ENCODE measurements around the gene RFX2.
"Not testable (repeated sequence)": the region's sequence is repeated elsewhere in the genome, so short reads cannot be mapped to it uniquely, and the experiment has no call there.

The RFX2 gene

GRCh38 chr19:5971714-5972354, 138.5 kb downstream of the RFX2 start:
- no peak for DNase-seq (ENCODE audit: low read depth)

- DNase-seq (ENCODE audit: low read depth), result no peak
Measured at GRCh38 chr19:5969476-5969875, 140.8 kb downstream of the RFX2 start.

- DNase-seq (ENCODE audit: low read depth), result no peak
Measured at GRCh38 chr19:5968431-5969373, 141.6 kb downstream of the RFX2 start.

GRCh38 chr19:5967994-5968430, 142.3 kb downstream of the RFX2 start:
- peak; percentile 53 for DNase-seq (ENCODE audit: low read depth)

- no peak for DNase-seq (ENCODE audit: low read depth)
Measured at GRCh38 chr19:5967571-5967970, 142.7 kb downstream of the RFX2 start.

GRCh38 chr19:5966941-5967340, 143.4 kb downstream of the RFX2 start:
- no peak for DNase-seq (ENCODE audit: low read depth)

GRCh38 chr19:5966215-5966614, 144.1 kb downstream of the RFX2 start:
- no peak for DNase-seq (ENCODE audit: low read depth)

GRCh38 chr19:5964816-5965565, 145.3 kb downstream of the RFX2 start:
- DNase-seq (ENCODE audit: low read depth), result no peak

GRCh38 chr19:5963855-5964254, 146.4 kb downstream of the RFX2 start:
- DNase-seq (ENCODE audit: low read depth), result no peak

- DNase-seq (ENCODE audit: low read depth), result not testable (repeated sequence)
Measured at GRCh38 chr19:5963259-5963658, 147.0 kb downstream of the RFX2 start.

- peak; percentile 75 for DNase-seq (ENCODE audit: low read depth)
Measured at GRCh38 chr19:5961969-5962945, 148.0 kb downstream of the RFX2 start.

- not testable (repeated sequence) for DNase-seq (ENCODE audit: low read depth)
Measured at GRCh38 chr19:5961641-5961968, 148.7 kb downstream of the RFX2 start.

GRCh38 chr19:5960005-5961001, 150.0 kb downstream of the RFX2 start:
- no peak for DNase-seq (ENCODE audit: low read depth)

- no peak for DNase-seq (ENCODE audit: low read depth)
Measured at GRCh38 chr19:5959260-5960004, 150.9 kb downstream of the RFX2 start.

GRCh38 chr19:5958851-5959122, 151.5 kb downstream of the RFX2 start:
- no peak for DNase-seq (ENCODE audit: low read depth)

GRCh38 chr19:5958074-5958850, 152.0 kb downstream of the RFX2 start:
- no peak for DNase-seq (ENCODE audit: low read depth)

GRCh38 chr19:5957170-5957569, 153.1 kb downstream of the RFX2 start:
- no peak for DNase-seq (ENCODE audit: low read depth)

GRCh38 chr19:5956728-5957127, 153.6 kb downstream of the RFX2 start:
- no peak for DNase-seq (ENCODE audit: low read depth)

- DNase-seq (ENCODE audit: low read depth), result no peak
Measured at GRCh38 chr19:5956323-5956722, 154.0 kb downstream of the RFX2 start.
